NB4 (cell line): ENCODE data around the gene CASQ2.

Experiments used
- MYC ChIP-seq: IDR thresholded peaks from 2 replicates; pipeline ENCODE4 v1.6.1; 2011; ENCODE audit warnings: low read depth, low read length
- POLR2A ChIP-seq: IDR thresholded peaks from 2 replicates; pipeline ENCODE4 v1.6.1; 2011; ENCODE audit warnings: mild to moderate bottlenecking; ENCODE audit not compliant: insufficient read length; ENCODE audit errors: extremely low read depth

- TF ChIP-seq MYC, result no peak
- no peak for TF ChIP-seq POLR2A
These were observed 102.3 kb downstream of the CASQ2 start for GRCh38 chr1:115666206-115666605.
